Measurements from ENCODE around the gene CPA5. TPM values are rescaled to one million over a fixed set of nuclear protein-coding genes. Genes with fewer than 3 reads are reported as not detected.

Gene CPA5
- total RNA-seq, 2 experiments from 2014 or later, result not detected

DNA sequence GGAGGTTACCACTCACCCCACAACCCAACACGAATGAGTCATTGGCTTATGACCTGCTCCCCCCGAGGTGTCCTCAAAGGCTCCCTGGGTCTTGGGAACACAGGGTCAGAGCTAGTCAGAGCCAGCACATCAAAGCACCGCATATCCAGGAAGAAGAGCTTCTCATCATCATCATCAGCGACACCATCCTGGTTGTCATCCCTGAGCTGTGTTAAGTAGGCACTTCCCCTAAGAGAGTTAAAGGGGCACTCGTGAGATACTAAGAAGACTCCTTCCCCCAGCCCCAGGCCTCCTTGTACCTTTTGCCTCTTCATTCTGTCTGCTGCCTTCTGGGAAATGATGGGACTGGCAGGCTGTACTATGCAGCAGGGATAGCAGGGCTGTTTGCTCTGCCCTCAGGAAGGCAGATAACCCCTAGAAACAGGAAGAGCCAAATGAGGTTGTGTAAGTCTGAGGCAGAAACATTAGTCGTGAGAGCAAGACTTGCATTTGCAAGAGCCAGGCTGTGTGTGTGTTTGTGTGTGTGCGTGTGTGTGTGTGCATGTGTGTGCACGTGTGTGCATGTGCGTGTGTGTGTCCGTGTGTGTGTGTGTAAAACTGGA, 24.6 kb downstream of the CPA5 start:
- Histone ChIP-seq H3K4me3 (ENCODE audit: low read depth, low read length, poor library complexity, severe bottlenecking) (no peak overlapping the region), H3K9me3 (ENCODE audit: low read length) (no peaks in the 10 kb centered on the region), H3K9me2 (ENCODE audit: insufficient read depth, low read length) (no peaks in the 10 kb centered on the region), H2AFZ (ENCODE audit: low read length) (no peak overlapping the region), H4K20me1 (ENCODE audit: insufficient read depth, low read length) (no peaks in the 10 kb centered on the region), H3K36me3 (ENCODE audit: insufficient read depth, low read length) (no peaks in the 10 kb centered on the region), H3K4me1 (ENCODE audit: insufficient read depth, low read length, poor library complexity, severe bottlenecking) (no peaks in the 10 kb centered on the region), H3K27ac (ENCODE audit: low read depth, low read length, poor library complexity, severe bottlenecking) (no peak overlapping the region), H3K4me2 (ENCODE audit: low read length) (peak overlapping the region; percentile 45; the same call in 1 of the 2 replicates), H3K79me2 (ENCODE audit: insufficient read depth, low read depth, low read length) (no peaks in the 10 kb centered on the region)
- intact Hi-C loops (cut with micrococcal nuclease; ENCODE audit: unreplicated experiment), result no loop called here
- TF ChIP-seq CTCF (conservative IDR thresholded peaks at IDR 0.05; ENCODE audit: low read length) (no peak), EZH2phosphoT487 (IDR thresholded peaks at IDR 0.05; ENCODE audit: borderline replicate concordance, low read depth, low read length) (no peak)
- BruUV-seq (replicated peaks), result no TSS peak
- DNase-seq (ENCODE audit: low spot score), result no peak
- ChIA-PET CTCF (ENCODE audit: unreplicated experiment) (no interaction called here), POLR2A (no interaction called here)

- Histone ChIP-seq H3K36me3 (ENCODE audit: insufficient read depth, low read length) (no peaks in the 10 kb centered on the region), H3K79me2 (ENCODE audit: insufficient read depth, low read depth, low read length) (no peaks in the 10 kb centered on the region), H3K4me3 (ENCODE audit: low read depth, low read length, poor library complexity, severe bottlenecking) (no peak overlapping the region), H2AFZ (ENCODE audit: low read length) (no peak overlapping the region), H3K4me1 (ENCODE audit: insufficient read depth, low read length, poor library complexity, severe bottlenecking) (no peaks in the 10 kb centered on the region), H4K20me1 (ENCODE audit: insufficient read depth, low read length) (no peaks in the 10 kb centered on the region), H3K9me2 (ENCODE audit: insufficient read depth, low read length) (no peaks in the 10 kb centered on the region), H3K4me2 (ENCODE audit: low read length) (no peak overlapping the region), H3K9me3 (ENCODE audit: low read length) (no peaks in the 10 kb centered on the region), H3K27ac (ENCODE audit: low read depth, low read length, poor library complexity, severe bottlenecking) (no peak overlapping the region)
- no TSS peak for BruUV-seq (replicated peaks)
- ChIA-PET POLR2A (no interaction called here), CTCF (ENCODE audit: unreplicated experiment) (no interaction called here)
- no peak for DNase-seq (ENCODE audit: low spot score)
- intact Hi-C loops (cut with micrococcal nuclease; ENCODE audit: unreplicated experiment), result no loop called here
- TF ChIP-seq CTCF (conservative IDR thresholded peaks at IDR 0.05; ENCODE audit: low read length) (no peak), EZH2phosphoT487 (IDR thresholded peaks at IDR 0.05; ENCODE audit: borderline replicate concordance, low read depth, low read length) (no peak)
These were observed 25.4 kb downstream of the CPA5 start for GRCh38 chr7:130369831-130370550.

GRCh38 chr7:130371046-130371445, 26.4 kb downstream of the CPA5 start:
- H3K27ac ChIP-seq (ENCODE audit: low read depth, low read length, poor library complexity, severe bottlenecking), result no peak overlapping the region
- ChIA-PET POLR2A (no interaction called here), CTCF (ENCODE audit: unreplicated experiment) (no interaction called here)
- H3K9me3 ChIP-seq (ENCODE audit: low read length), result peaks cover 2% of the 10 kb centered on the region; the same call in 1 of the 2 replicates
- DNase-seq (ENCODE audit: low spot score), result no peak
- TF ChIP-seq CTCF (conservative IDR thresholded peaks at IDR 0.05; ENCODE audit: low read length) (no peak), EZH2phosphoT487 (IDR thresholded peaks at IDR 0.05; ENCODE audit: borderline replicate concordance, low read depth, low read length) (no peak)
- H2AFZ ChIP-seq (ENCODE audit: low read length), result no peak overlapping the region
- no peaks in the 10 kb centered on the region for H3K36me3 ChIP-seq (ENCODE audit: insufficient read depth, low read length)
- no peaks in the 10 kb centered on the region for H3K4me1 ChIP-seq (ENCODE audit: insufficient read depth, low read length, poor library complexity, severe bottlenecking)
- H3K4me3 ChIP-seq (ENCODE audit: low read depth, low read length, poor library complexity, severe bottlenecking), result no peak overlapping the region
- H3K4me2 ChIP-seq (ENCODE audit: low read length), result no peak overlapping the region
- no peaks in the 10 kb centered on the region for H4K20me1 ChIP-seq (ENCODE audit: insufficient read depth, low read length)
- H3K9me2 ChIP-seq (ENCODE audit: insufficient read depth, low read length), result no peaks in the 10 kb centered on the region
- no peaks in the 10 kb centered on the region for H3K79me2 ChIP-seq (ENCODE audit: insufficient read depth, low read depth, low read length)
- BruUV-seq (replicated peaks), result no TSS peak
- intact Hi-C loops (cut with micrococcal nuclease; ENCODE audit: unreplicated experiment), result no loop called here

Measured in OCI-LY7 (cell line).